Measurements from ENCODE around the gene TIAM1.

GRCh38 chr21:31078796-31079195 lies 265.3 kb downstream of the TIAM1 start:
- TF ChIP-seq CTCF (IDR thresholded peaks at IDR 0.05; ENCODE audit: insufficient read depth, low read length, poor library complexity, severe bottlenecking) (no peak), EZH2phosphoT487 (conservative IDR thresholded peaks at IDR 0.05; ENCODE audit: low read length) (no peak)

All from SU-DHL-6 (cell line).